Trophoblast cell (in vitro differentiated cells and primary cell): Measurements from ENCODE around the gene PLCB2.

ENCODE experiments used
- DNase-seq, 2 donors: peaks; one replicate each; pipeline ENCODE4 v3.0.0-alpha.2; 2016
- H2AFZ ChIP-seq: 2 replicates; pipeline ENCODE4 v1.6.1; 2013; ENCODE audit warnings: low read length, moderate library complexity, mild to moderate bottlenecking; ENCODE audit not compliant: insufficient read depth, poor library complexity
- H2AK5ac ChIP-seq: 2 replicates; pipeline ENCODE4 v1.6.1; 2013; ENCODE audit warnings: mild to moderate bottlenecking, low read length
- H2BK120ac ChIP-seq: 2 replicates; pipeline ENCODE4 v1.6.1; 2013; ENCODE audit warnings: low read length, mild to moderate bottlenecking, moderate library complexity; ENCODE audit not compliant: insufficient read depth, poor library complexity
- H2BK12ac ChIP-seq: 2 replicates; pipeline ENCODE4 v1.6.1; 2013; ENCODE audit warnings: mild to moderate bottlenecking, low read length, moderate library complexity
- H2BK5ac ChIP-seq: 2 replicates; pipeline ENCODE4 v1.6.1; 2013; ENCODE audit warnings: low read length, low read depth, moderate library complexity, mild to moderate bottlenecking; ENCODE audit not compliant: poor library complexity
- H3K14ac ChIP-seq: 2 replicates; pipeline ENCODE4 v1.6.1; 2013; ENCODE audit warnings: mild to moderate bottlenecking, low read length
- H3K18ac ChIP-seq: 2 replicates; pipeline ENCODE4 v1.6.1; 2013; ENCODE audit warnings: mild to moderate bottlenecking, low read length
- H3K23ac ChIP-seq: 2 replicates; pipeline ENCODE4 v1.6.1; 2013; ENCODE audit warnings: low read length
- H3K27ac ChIP-seq: 2 replicates; pipeline ENCODE4 v1.5.1; 2013; ENCODE audit warnings: low read depth, mild to moderate bottlenecking, inconsistent platforms, low read length, moderate library complexity
- H3K27me3 ChIP-seq: 2 replicates; pipeline ENCODE4 v1.6.1; 2013; ENCODE audit warnings: inconsistent platforms, mild to moderate bottlenecking, low read length, moderate library complexity; ENCODE audit not compliant: insufficient read depth
- H3K36me3 ChIP-seq, 2 experiments: 1 replicate in 1 of 2; 2 replicates in 1 of 2; pipeline ENCODE4 v1.6.1; 2013; ENCODE audit warnings: low read length in 2 of 2, mild to moderate bottlenecking in 2 of 2, moderate library complexity in 1 of 2; ENCODE audit not compliant: insufficient read depth in 2 of 2, control insufficient read depth in 1 of 2
- H3K4ac ChIP-seq: 2 replicates; pipeline ENCODE4 v1.6.1; 2013; ENCODE audit warnings: low read depth, mild to moderate bottlenecking, low read length, moderate library complexity
- H3K4me1 ChIP-seq, 2 experiments: 1 replicate in 1 of 2; 2 replicates in 1 of 2; pipeline ENCODE4 v1.6.1; 2013; ENCODE audit warnings: low read length in 2 of 2, mild to moderate bottlenecking in 2 of 2, moderate library complexity in 1 of 2; ENCODE audit not compliant: insufficient read depth in 2 of 2, control insufficient read depth in 1 of 2
- H3K4me2 ChIP-seq: 2 replicates; pipeline ENCODE4 v1.6.1; 2013; ENCODE audit warnings: inconsistent platforms, mild to moderate bottlenecking, low read length, moderate library complexity
- H3K4me3 ChIP-seq: 2 replicates; pipeline ENCODE4 v1.5.1; 2013; ENCODE audit warnings: mild to moderate bottlenecking, low read depth, low read length, inconsistent platforms
- H3K79me1 ChIP-seq: one replicate; pipeline ENCODE4 v1.6.1; 2013; ENCODE audit warnings: low read length
- H3K79me2 ChIP-seq: 2 replicates; pipeline ENCODE4 v1.6.1; 2013; ENCODE audit warnings: low read length, mild to moderate bottlenecking; ENCODE audit not compliant: control insufficient read depth, insufficient read depth, poor library complexity
- H3K9ac ChIP-seq: 2 replicates; pipeline ENCODE4 v1.6.1; 2013; ENCODE audit warnings: mild to moderate bottlenecking, low read length
- H3K9me3 ChIP-seq: 2 replicates; pipeline ENCODE4 v1.6.1; 2013; ENCODE audit warnings: low read depth, mild to moderate bottlenecking, control low read depth, inconsistent platforms, low read length; ENCODE audit not compliant: insufficient read depth
- H4K12ac ChIP-seq: 2 replicates; pipeline ENCODE4 v1.6.1; 2013; ENCODE audit warnings: low read depth, mild to moderate bottlenecking, low read length, moderate library complexity
- H4K8ac ChIP-seq: 2 replicates; pipeline ENCODE4 v1.6.1; 2013; ENCODE audit warnings: low read depth, mild to moderate bottlenecking, low read length, moderate library complexity
- H4K91ac ChIP-seq: one replicate; pipeline ENCODE4 v1.6.1; 2013; ENCODE audit warnings: low read depth, mild to moderate bottlenecking, low read length, moderate library complexity
- WGBS: extraction: QIAGEN DNeasy Blood & Tissue Kit; methylation state at CpG from one replicate; pipeline ENCODE4 v1.1.7; 2013; ENCODE audit warnings: missing lambda C conversion rate; ENCODE audit not compliant: insufficient read length, insufficient coverage; ENCODE audit errors: extremely low coverage; 5-methylcytosine and 5-hydroxymethylcytosine counted together

PLCB2 gene

DNA sequence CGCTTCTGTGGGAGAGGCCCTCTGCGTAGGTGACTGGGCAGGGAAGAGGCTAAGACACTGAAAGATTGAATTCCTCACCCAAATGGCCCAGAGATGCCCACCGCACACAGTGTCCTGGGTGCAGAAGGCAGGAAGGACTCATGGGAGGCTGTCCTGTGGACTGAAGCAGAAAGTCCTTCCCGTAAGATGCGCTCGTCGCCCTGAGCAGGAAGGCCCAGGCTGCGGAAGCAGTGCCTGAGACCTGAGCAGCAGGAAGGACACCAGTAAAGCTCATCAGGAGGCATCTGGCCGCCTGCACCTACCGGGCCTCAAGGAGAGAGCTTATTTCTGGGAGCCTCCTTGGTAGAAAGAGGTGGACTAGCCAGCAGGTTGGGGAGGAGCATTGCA is 65.5 kb downstream of the PLCB2 start:
- H3K4ac ChIP-seq = no peak overlapping the region
- peaks cover 2% of the 10 kb centered on the region for H3K9me3 ChIP-seq
- peaks cover 23% of the 10 kb centered on the region for H3K79me1 ChIP-seq
- no peak overlapping the region for H2AFZ ChIP-seq
- peaks cover 3% of the 10 kb centered on the region for H3K79me2 ChIP-seq
- no peak for DNase-seq
- no peak overlapping the region for H3K4me3 ChIP-seq
- no peak overlapping the region for H3K23ac ChIP-seq
- no peak overlapping the region for H4K12ac ChIP-seq
- H3K4me1 ChIP-seq = peaks cover 42 to 49% of the 10 kb centered on the region in 2 experiments
- H2AK5ac ChIP-seq = no peak overlapping the region
- H3K9ac ChIP-seq = no peak overlapping the region
- H3K18ac ChIP-seq = no peak overlapping the region
- H2BK5ac ChIP-seq = no peak overlapping the region
- no peak overlapping the region for H3K14ac ChIP-seq
- peak overlapping the region; percentile 6 for H2BK12ac ChIP-seq
- no peak overlapping the region for H3K27ac ChIP-seq
- H4K91ac ChIP-seq = peak overlapping the region; percentile 1
- H3K4me2 ChIP-seq = no peak overlapping the region
- no CpG with 5 or more reads among the region's 10 CpGs for WGBS
- no peak overlapping the region for H4K8ac ChIP-seq
- no peaks in the 10 kb centered on the region for H3K27me3 ChIP-seq
- no peaks in the 10 kb centered on the region for H3K36me3 ChIP-seq
- H2BK120ac ChIP-seq = no peak overlapping the region

DNA sequence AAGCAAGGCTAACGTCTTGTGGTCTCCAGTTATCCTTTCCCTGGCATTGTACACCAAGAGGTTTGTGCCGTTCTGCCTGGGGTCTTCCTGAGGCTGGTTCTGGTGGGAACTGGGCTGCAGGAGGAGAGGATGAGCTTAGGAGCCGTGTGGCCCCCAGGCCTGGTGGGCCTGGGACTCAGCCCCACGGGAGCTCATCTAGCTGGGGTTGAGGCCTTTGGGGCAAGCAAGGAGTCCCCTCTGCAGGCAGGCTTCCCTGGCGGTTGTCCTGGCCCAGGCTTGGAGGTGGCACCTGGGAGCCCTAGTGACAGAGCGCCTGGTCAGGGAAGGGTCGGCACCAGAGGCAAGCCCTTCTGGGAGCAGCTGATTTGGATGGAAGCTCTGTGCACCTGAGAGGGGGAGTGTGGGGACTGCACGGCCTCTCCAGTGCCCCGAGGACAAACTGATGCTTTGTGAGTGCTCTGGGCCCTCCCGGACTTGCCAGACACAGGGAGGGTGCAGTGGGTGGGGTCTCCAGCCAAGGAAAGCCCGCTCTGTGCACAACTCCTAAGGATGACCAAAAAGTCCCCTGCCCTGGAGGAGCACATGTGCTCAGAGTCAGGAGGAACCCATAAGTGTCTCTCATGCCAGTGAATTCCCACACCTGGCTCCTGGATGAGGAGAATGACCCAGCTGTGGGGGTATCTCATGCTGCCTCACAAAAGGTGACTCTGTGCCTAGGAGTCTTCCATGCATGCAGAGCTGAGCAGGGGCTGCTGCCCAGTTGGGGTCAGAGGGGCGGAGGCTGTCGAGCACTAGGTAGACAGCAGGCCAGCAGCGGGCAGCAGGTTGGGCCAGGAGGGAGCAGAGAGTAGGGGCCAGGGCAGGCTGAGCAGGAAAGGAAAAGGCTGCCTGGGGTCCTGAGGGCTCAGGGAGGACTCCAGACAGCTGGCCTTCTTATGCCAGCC is 66.2 kb downstream of the PLCB2 start:
- no peak overlapping the region for H3K27ac ChIP-seq
- peak overlapping the region; percentile 6 for H2BK12ac ChIP-seq
- no peak overlapping the region for H3K4me2 ChIP-seq

DNA sequence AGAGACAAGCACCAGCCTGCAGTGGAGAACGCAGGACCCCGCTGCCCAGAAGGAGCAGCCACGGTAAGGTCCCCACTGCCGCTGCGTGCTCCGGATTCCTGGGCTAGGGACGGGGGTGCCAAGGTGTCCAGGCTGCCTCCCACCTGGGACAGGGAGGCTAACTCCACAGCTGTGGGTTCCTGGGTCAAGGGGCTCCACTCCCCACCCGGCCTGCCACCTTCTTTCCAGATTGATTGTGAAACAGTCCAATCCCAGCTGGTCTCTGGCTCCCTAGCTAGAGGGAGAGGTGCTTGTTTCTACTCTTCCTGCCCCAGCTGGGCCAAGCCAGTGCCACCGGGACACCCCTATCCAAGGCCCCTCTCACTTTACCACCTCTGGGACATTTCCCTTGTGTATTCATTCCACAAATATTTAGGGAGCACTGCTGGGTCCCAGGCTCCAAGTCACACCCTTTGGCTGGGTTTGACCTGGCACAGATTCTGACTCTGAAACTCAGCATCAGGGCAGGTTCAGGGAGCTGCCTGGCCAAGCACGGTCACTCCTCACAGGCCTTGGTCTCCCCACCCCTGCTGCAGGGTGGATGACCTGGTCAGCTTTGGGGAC is 67.0 kb downstream of the PLCB2 start:
- Histone ChIP-seq H3K4ac (peak overlapping the region; percentile 15), H2BK12ac (peak overlapping the region; percentile 60), H3K4me1 (peaks cover 34 to 37% of the 10 kb centered on the region in 2 experiments), H3K18ac (peak overlapping the region; percentile 87), H4K8ac (peak overlapping the region; percentile 47), H3K4me3 (no peak overlapping the region), H3K23ac (no peak overlapping the region), H2AFZ (no peak overlapping the region), H3K27ac (no peak overlapping the region), H3K36me3 (no peaks in the 10 kb centered on the region), H4K12ac (no peak overlapping the region), H2BK120ac (no peak overlapping the region), H4K91ac (peak overlapping the region; percentile 77), H3K9me3 (peaks cover 2% of the 10 kb centered on the region), H3K79me2 (peaks cover 2% of the 10 kb centered on the region), H3K27me3 (no peaks in the 10 kb centered on the region), H3K14ac (peak overlapping the region; percentile 83), H2AK5ac (peak overlapping the region; percentile 76), H3K9ac (no peak overlapping the region), H3K4me2 (no peak overlapping the region), H2BK5ac (peak overlapping the region; percentile 54), H3K79me1 (peaks cover 22% of the 10 kb centered on the region)
- WGBS = no CpG with 5 or more reads among the region's 10 CpGs
- DNase-seq = no peak

More for the DNA sequence above, 66.2 kb downstream of the PLCB2 start:
- Histone ChIP-seq H3K27me3 (no peaks in the 10 kb centered on the region), H3K14ac (peak overlapping the region; percentile 5), H3K18ac (no peak overlapping the region), H2AFZ (no peak overlapping the region), H2BK120ac (no peak overlapping the region), H4K91ac (peak overlapping the region; percentile 77), H3K79me2 (peaks cover 3% of the 10 kb centered on the region), H3K9me3 (peaks cover 2% of the 10 kb centered on the region), H2AK5ac (no peak overlapping the region), H3K4me1 (peaks cover 41 to 45% of the 10 kb centered on the region in 2 experiments), H3K79me1 (peaks cover 23% of the 10 kb centered on the region), H3K23ac (no peak overlapping the region), H3K4ac (no peak overlapping the region), H3K4me3 (no peak overlapping the region), H3K36me3 (no peaks in the 10 kb centered on the region), H4K12ac (no peak overlapping the region), H4K8ac (no peak overlapping the region), H2BK5ac (no peak overlapping the region), H3K9ac (no peak overlapping the region)
- WGBS = no CpG with 5 or more reads among the region's 14 CpGs
- DNase-seq = no peak

DNA sequence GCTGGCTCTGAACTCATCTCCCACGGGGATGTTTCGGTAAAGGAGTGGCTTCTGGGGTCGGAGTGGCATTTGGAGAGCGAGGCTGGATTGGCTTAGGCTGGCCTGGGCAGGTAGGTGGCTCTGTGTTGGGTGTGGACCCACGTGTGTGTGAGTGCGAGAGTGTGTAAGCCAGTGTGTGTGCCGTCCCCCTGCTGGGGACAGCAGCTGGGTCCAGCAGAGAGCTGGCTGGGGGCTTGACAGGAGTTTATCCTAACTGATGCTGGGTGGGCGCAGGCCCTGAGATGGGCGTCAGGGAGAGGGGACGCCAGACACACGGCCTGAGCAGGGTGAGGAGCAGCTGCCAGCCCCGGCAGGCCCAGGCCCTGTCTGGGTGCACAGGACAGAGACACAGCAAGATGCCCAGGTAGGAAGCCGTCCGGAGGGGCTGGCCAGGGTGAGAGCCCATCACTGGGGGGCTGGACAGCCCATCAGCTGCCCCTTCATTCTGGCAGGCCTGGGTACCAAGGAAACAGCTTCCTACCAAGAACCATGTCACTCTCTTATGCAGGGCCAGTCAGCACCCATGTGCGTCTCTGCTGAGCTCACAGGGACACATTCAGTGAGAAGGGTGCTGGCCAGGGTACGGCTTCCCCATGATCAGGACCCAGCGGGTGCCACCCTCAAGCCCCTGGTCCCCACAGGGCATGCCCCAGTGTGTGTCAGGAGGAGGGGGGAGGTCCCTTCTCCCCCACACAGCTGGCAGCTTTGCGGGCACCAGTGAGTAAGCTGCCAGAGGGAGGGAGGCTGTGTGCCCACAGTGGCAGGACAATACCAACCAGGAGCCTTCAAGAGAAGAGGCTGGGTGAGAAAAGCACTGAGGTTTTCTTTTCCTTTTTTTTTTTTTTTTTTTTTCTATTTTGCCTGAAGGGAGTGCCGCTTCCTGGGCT is 67.8 kb downstream of the PLCB2 start:
- H2AK5ac ChIP-seq = peak overlapping the region; percentile 16
- no peak for DNase-seq
- no peak overlapping the region for H2BK120ac ChIP-seq
- H3K9me3 ChIP-seq = peaks cover 2% of the 10 kb centered on the region
- no peak overlapping the region for H2AFZ ChIP-seq
- peak overlapping the region; percentile 52 for H3K18ac ChIP-seq
- WGBS = no CpG with 5 or more reads among the region's 19 CpGs
- H3K27ac ChIP-seq = no peak overlapping the region
- H3K9ac ChIP-seq = no peak overlapping the region
- peak overlapping the region; percentile 77 for H4K91ac ChIP-seq
- no peak overlapping the region for H4K12ac ChIP-seq
- H3K4me3 ChIP-seq = no peak overlapping the region
- H3K36me3 ChIP-seq = no peaks in the 10 kb centered on the region
- H3K23ac ChIP-seq = no peak overlapping the region
- no peak overlapping the region for H2BK5ac ChIP-seq
- no peak overlapping the region for H3K4ac ChIP-seq
- H3K79me1 ChIP-seq = peaks cover 17% of the 10 kb centered on the region
- peak overlapping the region; percentile 47 for H4K8ac ChIP-seq
- peaks cover 28 to 31% of the 10 kb centered on the region in 2 experiments for H3K4me1 ChIP-seq
- peak overlapping the region; percentile 64 for H2BK12ac ChIP-seq
- no peaks in the 10 kb centered on the region for H3K27me3 ChIP-seq
- peak overlapping the region; percentile 59 for H3K4me2 ChIP-seq
- peaks cover under 1% of the 10 kb centered on the region for H3K79me2 ChIP-seq
- H3K14ac ChIP-seq = peak overlapping the region; percentile 36
